A673 (cell line): ENCODE results near the gene FOXK1. TPM values are rescaled to one million over a fixed set of nuclear protein-coding genes. Genes with fewer than 3 reads are reported as not detected.

Experiments used
- BruUV-seq: library from RNA; stranded (reverse); fragments of 400-500 nt; replicated peaks from 2 replicates; lab custom pipeline; 2021; lab: Mats Ljungman, UMichigan
- CTCF ChIA-PET: fragments of 300-600 bp; sonication (Branson Sonifier 250); formaldehyde crosslinking; loops from one replicate; lab custom pipeline; 2022; ENCODE audit warnings: antibody characterized with exemption; lab: Charles Lee
- POLR2A ChIA-PET: fragments of 300-600 bp; sonication (Branson Sonifier 250); formaldehyde crosslinking; loops from one replicate; lab custom pipeline; 2022; ENCODE audit warnings: antibody characterized with exemption; ENCODE audit not compliant: low non-redundant PET; lab: Charles Lee
- DNase-seq: peaks from one replicate; pipeline ENCODE4 v3.0.0-alpha.2; 2015; ENCODE audit warnings: low spot score
- H3K27ac ChIP-seq: fragments of 200-600 bp; sonication (generic); 2 replicates; pipeline ENCODE4 v1.5.1; 2016; ENCODE audit warnings: mixed run types, low read depth, mild to moderate bottlenecking, mixed read lengths, antibody characterized with exemption, low read length; ENCODE audit not compliant: poor library complexity, severe bottlenecking
- H3K27me3 ChIP-seq: fragments of 200-600 bp; sonication (generic); replicated peaks from 2 replicates; pipeline ENCODE4 v1.6.1; 2017; ENCODE audit warnings: mixed run types, low read depth, mild to moderate bottlenecking, mixed read lengths, antibody characterized with exemption, low read length; ENCODE audit not compliant: insufficient read depth, poor library complexity
- H3K36me3 ChIP-seq: fragments of 200-600 bp; sonication (generic); 2 replicates; pipeline ENCODE4 v1.6.1; 2016; ENCODE audit warnings: mixed run types, mild to moderate bottlenecking, mixed read lengths, antibody characterized with exemption, low read length; ENCODE audit not compliant: insufficient read depth, poor library complexity, severe bottlenecking
- H3K4me1 ChIP-seq: fragments of 200-600 bp; sonication (generic); 2 replicates; pipeline ENCODE4 v1.6.1; 2017; ENCODE audit warnings: mixed run types, mild to moderate bottlenecking, mixed read lengths, antibody characterized with exemption, low read length; ENCODE audit not compliant: insufficient read depth, poor library complexity, severe bottlenecking
- H3K4me3 ChIP-seq: fragments of 200-600 bp; sonication (generic); 2 replicates; pipeline ENCODE4 v1.5.1; 2016; ENCODE audit warnings: low read depth, mixed run types, mild to moderate bottlenecking, mixed read lengths, low read length; ENCODE audit not compliant: poor library complexity, severe bottlenecking
- H3K9me3 ChIP-seq: fragments of 200-600 bp; sonication (generic); 2 replicates; pipeline ENCODE4 v1.6.1; 2016; ENCODE audit warnings: mixed run types, low read depth, mild to moderate bottlenecking, mixed read lengths, antibody characterized with exemption, low read length; ENCODE audit not compliant: poor library complexity, severe bottlenecking
- EZH2 ChIP-seq: fragments of 200-600 bp; sonication (generic); IDR thresholded peaks from 2 replicates; pipeline ENCODE4 v1.6.1; 2017; ENCODE audit warnings: borderline replicate concordance, low read depth, mild to moderate bottlenecking, mixed read lengths, antibody characterized with exemption, low read length; ENCODE audit not compliant: poor library complexity, severe bottlenecking
- intact Hi-C: fragments of 100-400 bp; cut with micrococcal nuclease; formaldehyde crosslinking; loops from one replicate; pipeline ENCODE4 v1.10.0; 2022; ENCODE audit not compliant: unreplicated experiment
- total RNA-seq: library from RNA; stranded (reverse); gene quantifications from 2 replicates; pipeline ENCODE4 v1.2.3, GENCODE V29; 2021
- TF ChIP-seq, protein P1 (sequence below): fragments of 300-800, 200-600 bp; sonication (generic); conservative IDR thresholded peaks from 2 replicates; pipeline ENCODE4 v1.5.1; 2017; ENCODE audit warnings: low read depth, mild to moderate bottlenecking, antibody characterized with exemption, low read length, moderate library complexity, mixed read lengths

FOXK1 gene
- total RNA-seq, 1 experiment from 2014 or later, result 43.8 TPM

DNA sequence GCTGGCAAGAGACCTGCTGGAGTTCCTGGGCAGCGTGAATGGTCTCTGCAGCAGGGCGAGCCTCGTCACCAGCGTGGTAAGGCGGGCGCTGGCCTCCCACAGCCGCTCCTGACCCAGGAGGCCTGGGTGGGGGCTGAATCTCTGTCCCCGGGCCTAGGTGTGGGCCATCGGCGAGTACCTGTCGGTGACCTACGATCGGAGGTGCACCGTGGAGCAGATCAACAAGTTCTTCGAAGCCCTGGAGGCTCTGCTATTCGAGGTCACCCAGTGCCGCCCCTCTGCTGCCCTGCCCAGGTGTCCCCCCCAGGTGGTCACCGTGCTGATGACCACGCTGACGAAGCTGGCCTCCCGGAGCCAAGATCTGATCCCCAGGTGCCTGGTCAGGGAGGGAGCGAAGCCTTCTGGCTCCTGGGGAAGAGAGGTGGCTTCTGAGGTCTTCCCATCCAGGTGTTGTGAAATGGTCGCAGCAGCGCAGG, 108.5 kb downstream of the FOXK1 start:
- no peak overlapping the region for H3K4me3 ChIP-seq
- H3K27me3 ChIP-seq, result no peaks in the 10 kb centered on the region
- H3K4me1 ChIP-seq, result no peaks in the 10 kb centered on the region
- no peaks in the 10 kb centered on the region for H3K9me3 ChIP-seq
- H3K27ac ChIP-seq, result no peak overlapping the region
- BruUV-seq, result no TSS peak
- intact Hi-C loops, result loop anchor here (10.0 kb wide), 1 partner anchor 384 kb away; no protein-coding TSS in a partner anchor
- peaks cover 4% of the 10 kb centered on the region for H3K36me3 ChIP-seq
- POLR2A ChIA-PET, result no interaction called here
- CTCF ChIA-PET, result no interaction called here
- no peak for DNase-seq
- TF ChIP-seq EZH2, result no peak
- TF ChIP-seq, protein P1, sequence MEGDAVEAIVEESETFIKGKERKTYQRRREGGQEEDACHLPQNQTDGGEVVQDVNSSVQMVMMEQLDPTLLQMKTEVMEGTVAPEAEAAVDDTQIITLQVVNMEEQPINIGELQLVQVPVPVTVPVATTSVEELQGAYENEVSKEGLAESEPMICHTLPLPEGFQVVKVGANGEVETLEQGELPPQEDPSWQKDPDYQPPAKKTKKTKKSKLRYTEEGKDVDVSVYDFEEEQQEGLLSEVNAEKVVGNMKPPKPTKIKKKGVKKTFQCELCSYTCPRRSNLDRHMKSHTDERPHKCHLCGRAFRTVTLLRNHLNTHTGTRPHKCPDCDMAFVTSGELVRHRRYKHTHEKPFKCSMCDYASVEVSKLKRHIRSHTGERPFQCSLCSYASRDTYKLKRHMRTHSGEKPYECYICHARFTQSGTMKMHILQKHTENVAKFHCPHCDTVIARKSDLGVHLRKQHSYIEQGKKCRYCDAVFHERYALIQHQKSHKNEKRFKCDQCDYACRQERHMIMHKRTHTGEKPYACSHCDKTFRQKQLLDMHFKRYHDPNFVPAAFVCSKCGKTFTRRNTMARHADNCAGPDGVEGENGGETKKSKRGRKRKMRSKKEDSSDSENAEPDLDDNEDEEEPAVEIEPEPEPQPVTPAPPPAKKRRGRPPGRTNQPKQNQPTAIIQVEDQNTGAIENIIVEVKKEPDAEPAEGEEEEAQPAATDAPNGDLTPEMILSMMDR, result no peak

DNA sequence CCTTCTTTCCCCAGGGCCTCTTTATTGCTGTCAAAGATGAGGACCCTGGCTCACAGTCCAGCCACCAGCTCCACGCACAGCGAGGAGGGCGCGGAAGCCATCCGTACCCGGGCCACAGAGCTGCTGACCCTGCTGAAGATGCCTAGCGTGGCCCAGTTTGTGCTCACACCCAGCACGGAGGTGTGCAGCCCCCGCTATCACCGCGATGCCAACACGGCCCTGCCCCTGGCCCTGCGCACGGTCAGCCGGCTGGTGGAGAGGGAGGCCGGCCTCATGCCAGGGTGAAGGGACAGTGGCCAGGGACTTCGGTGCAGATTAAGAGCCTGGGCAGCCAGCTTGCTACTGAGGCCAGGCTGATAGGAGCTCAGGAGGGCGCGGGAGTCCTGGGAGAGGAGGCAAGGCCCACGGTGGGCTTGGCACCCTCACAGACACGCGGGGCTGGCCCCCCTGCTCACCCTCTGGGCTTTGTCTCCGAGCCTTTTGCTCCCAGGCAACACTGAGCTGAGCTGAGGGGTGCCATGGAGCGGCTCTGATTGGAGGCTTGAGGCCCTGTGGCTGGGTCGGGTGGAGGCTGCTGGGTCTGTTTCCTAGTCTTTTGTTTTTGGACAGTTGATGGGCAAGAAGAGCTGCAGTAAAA, 109.1 kb downstream of the FOXK1 start:
- Histone ChIP-seq H3K36me3 (peaks cover 4% of the 10 kb centered on the region), H3K27ac (no peak overlapping the region), H3K4me1 (no peaks in the 10 kb centered on the region), H3K27me3 (no peaks in the 10 kb centered on the region), H3K9me3 (no peaks in the 10 kb centered on the region), H3K4me3 (no peak overlapping the region)
- no peak for TF ChIP-seq EZH2
- TF ChIP-seq, protein P1, result no peak
- ChIA-PET CTCF (no interaction called here), POLR2A (no interaction called here)
- no TSS peak for BruUV-seq
- DNase-seq, result no peak
- intact Hi-C loops, result loop anchor here (10.0 kb wide), 1 partner anchor 384 kb away; no protein-coding TSS in a partner anchor

DNA sequence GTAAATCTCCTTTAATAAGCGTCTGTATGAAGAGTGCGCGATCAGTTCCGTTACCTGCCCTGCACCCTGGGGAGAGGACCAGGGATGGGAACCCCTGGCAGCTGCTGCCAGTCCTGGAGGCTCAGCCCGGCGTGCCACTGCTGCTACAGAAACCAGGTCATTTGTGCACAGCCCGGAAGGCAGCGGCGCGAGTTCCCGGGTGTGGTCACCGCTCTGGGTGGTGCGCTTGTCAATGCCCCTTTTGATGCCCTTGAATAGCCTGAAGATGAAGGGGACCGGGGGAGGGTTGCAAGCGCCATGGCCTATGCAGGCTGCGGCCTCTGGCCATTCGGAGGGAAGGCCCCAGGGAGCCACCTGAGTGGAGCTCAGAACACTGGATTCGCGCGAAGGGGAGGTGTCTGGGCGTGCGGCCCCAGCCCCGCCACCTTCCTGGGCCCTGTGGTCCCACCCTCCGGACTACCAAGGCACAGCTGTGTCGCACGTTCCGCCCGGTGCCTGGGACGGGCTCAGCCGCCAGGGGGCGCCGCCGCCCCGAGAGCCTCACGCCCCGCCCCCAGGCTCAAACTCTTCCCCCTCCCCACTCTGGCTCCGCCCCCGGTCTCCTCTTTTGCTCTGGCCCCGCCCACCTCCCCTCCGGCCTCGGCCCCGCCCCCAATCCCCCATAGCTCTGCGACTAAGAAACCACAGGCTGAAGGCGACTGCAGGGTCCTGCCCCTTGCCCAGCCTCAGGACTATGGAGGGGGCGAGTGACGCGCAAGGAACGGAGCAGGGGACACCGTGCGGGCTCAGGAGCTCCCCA, 109.8 kb downstream of the FOXK1 start:
- no TSS peak for BruUV-seq
- intact Hi-C loops, result loop anchor here (10.0 kb wide), 1 partner anchor 383 kb away; no protein-coding TSS in a partner anchor
- no peak overlapping the region for H3K27ac ChIP-seq
- no peaks in the 10 kb centered on the region for H3K4me1 ChIP-seq
- ChIA-PET POLR2A (no interaction called here), CTCF (interaction anchor here (0.5 to 0.7 kb wide), 3 partner anchors 28 to 481 kb away, joined by 3 to 10 read pairs (median 5); no protein-coding TSS in a partner anchor)
- H3K27me3 ChIP-seq, result no peaks in the 10 kb centered on the region
- peak; percentile 49 for DNase-seq
- no peaks in the 10 kb centered on the region for H3K9me3 ChIP-seq
- TF ChIP-seq, protein P1, result peak; percentile 56
- TF ChIP-seq EZH2, result no peak
- H3K36me3 ChIP-seq, result no peaks in the 10 kb centered on the region
- H3K4me3 ChIP-seq, result no peak overlapping the region
